Naive thymus-derived CD4-positive, alpha-beta T cell (primary cell): ENCODE measurements around the gene TTC7B. TPM values are rescaled to one million over a fixed set of nuclear protein-coding genes. Genes with fewer than 3 reads are reported as not detected.

Source experiments
- ATAC-seq: fragments of 150-1000 bp; cut with Tn5 transposase; 2 replicates; pipeline ENCODE4 v1.10.0; 2021; ENCODE audit warnings: mild to moderate bottlenecking, moderate library complexity
- CTCF ChIA-PET: fragments of 350-600 bp; sonication (Branson Sonifier 250); formaldehyde crosslinking; loops from one replicate; lab custom pipeline; 2021; ENCODE audit warnings: antibody characterized with exemption; lab: Charles Lee
- POLR2A ChIA-PET: fragments of 350-600 bp; sonication (Branson Sonifier 250); formaldehyde crosslinking; loops from one replicate; lab custom pipeline; 2021; ENCODE audit warnings: antibody characterized with exemption, inconsistent platforms; lab: Charles Lee
- DNase-seq, 9 donors: peaks; one replicate each; pipeline versions ENCODE4 v3.0.0 to v3.0.0-alpha.2; 2020 to 2022; ENCODE audit warnings: mixed read lengths in 1 of 9
- H3K27ac ChIP-seq: one replicate; pipeline ENCODE4 v1.7.0; 2013; ENCODE audit warnings: mild to moderate bottlenecking, low read depth, low read length, moderate library complexity
- H3K27me3 ChIP-seq, 2 donors: one replicate each; pipeline ENCODE4 v1.7.0; 2013; ENCODE audit warnings: low read length in 2 of 2, mild to moderate bottlenecking in 2 of 2, moderate library complexity in 2 of 2; ENCODE audit not compliant: control insufficient read depth in 2 of 2, insufficient read depth in 2 of 2
- H3K36me3 ChIP-seq, 3 experiments: 1 replicate in 2 of 3; 2 replicates in 1 of 3; pipeline ENCODE4 v1.7.0; 2013; ENCODE audit warnings: low read length in 3 of 3, mild to moderate bottlenecking in 3 of 3, moderate library complexity in 1 of 3; ENCODE audit not compliant: insufficient read depth in 3 of 3, control insufficient read depth in 2 of 3
- H3K4me1 ChIP-seq, 2 donors: one replicate each; pipeline ENCODE4 v1.7.0; 2013; ENCODE audit warnings: low read length in 2 of 2, mild to moderate bottlenecking in 2 of 2, moderate library complexity in 1 of 2; ENCODE audit not compliant: control insufficient read depth in 2 of 2, insufficient read depth in 2 of 2
- H3K4me3 ChIP-seq: 2 replicates; pipeline ENCODE4 v1.7.0; 2013; ENCODE audit warnings: mild to moderate bottlenecking, low read length
- H3K9me3 ChIP-seq, 3 experiments: 1 replicate in 2 of 3; 2 replicates in 1 of 3; pipeline ENCODE4 v1.7.0; 2013; ENCODE audit warnings: low read length in 3 of 3; ENCODE audit not compliant: control insufficient read depth in 2 of 3
- H3K27ac Mint-ChIP-seq, 9 donors: one replicate each; pipeline ENCODE4 v1.8.0; 2020 to 2022; ENCODE audit warnings: mixed read lengths in 9 of 9, mild to moderate bottlenecking in 8 of 9, moderate library complexity in 5 of 9, inconsistent platforms in 2 of 9
- H3K27me3 Mint-ChIP-seq, 5 donors: one replicate each; pipeline ENCODE4 v1.8.0; 2021 to 2022; ENCODE audit warnings: mixed read lengths in 5 of 5, mild to moderate bottlenecking in 1 of 5
- H3K36me3 Mint-ChIP-seq, 5 donors: one replicate each; pipeline ENCODE4 v1.8.0; 2020 to 2022; ENCODE audit warnings: mixed read lengths in 5 of 5, mild to moderate bottlenecking in 3 of 5, inconsistent platforms in 1 of 5
- H3K4me1 Mint-ChIP-seq, 7 donors: one replicate each; pipeline ENCODE4 v1.8.0; 2020 to 2022; ENCODE audit warnings: mixed read lengths in 7 of 7, mild to moderate bottlenecking in 3 of 7, inconsistent platforms in 1 of 7
- H3K4me3 Mint-ChIP-seq, 10 donors: one replicate each; pipeline ENCODE4 v1.8.0; 2020 to 2022; ENCODE audit warnings: mild to moderate bottlenecking in 10 of 10, mixed read lengths in 10 of 10, moderate library complexity in 6 of 10, inconsistent platforms in 2 of 10
- H3K9me3 Mint-ChIP-seq, 11 donors: one replicate each; pipeline ENCODE4 v1.8.0; 2020 to 2022; ENCODE audit warnings: mixed read lengths in 11 of 11, mild to moderate bottlenecking in 4 of 11, inconsistent platforms in 1 of 11, moderate library complexity in 1 of 11
- intact Hi-C, 2 donors: fragments of 100-400 bp; cut with micrococcal nuclease; formaldehyde crosslinking; loops; one replicate each; pipeline ENCODE4 v1.15.1; 2023
- polyA plus RNA-seq, 2 donors: library from polyadenylated mRNA; unstranded; fragments of 300-500 nt; fragmentation: Illumina TruSeq; gene quantifications; one replicate each; pipeline ENCODE4 v1.2.3, GENCODE V29; 2021
- total RNA-seq, 6 experiments: library from RNA in 5 of 6; stranded (reverse) in 5 of 6; gene quantifications; 1 replicate in 5 of 6; 2 replicates in 1 of 6; pipeline ENCODE4 v1.2.3 and lab custom pipeline; 2021 to 2026

TTC7B gene
- total and polyA plus RNA-seq, 7 experiments from 2014 or later = 0.08 to 9.5 (median 3.4) TPM; not detected in 2

- POLR2A ChIA-PET = no interaction called here
- no peaks in the 10 kb centered on the region for H3K4me1 Mint-ChIP-seq
Measured at GRCh38 chr14:90545382-90545781, 270.8 kb downstream of the TTC7B start.

GRCh38 chr14:90544971-90545370 lies 271.3 kb downstream of the TTC7B start:
- H3K4me1 Mint-ChIP-seq = no peaks in the 10 kb centered on the region
- H3K36me3 Mint-ChIP-seq = no peaks in the 10 kb centered on the region
- POLR2A ChIA-PET = no interaction called here
- H3K27ac ChIP-seq = no peak overlapping the region
- H3K4me3 Mint-ChIP-seq = no peak overlapping the region
- H3K27me3 ChIP-seq = no peaks in the 10 kb centered on the region
- H3K9me3 Mint-ChIP-seq = no peaks in the 10 kb centered on the region
- no peaks in the 10 kb centered on the region for H3K36me3 ChIP-seq
- intact Hi-C loops = no loop called here
- no peaks in the 10 kb centered on the region for H3K4me1 ChIP-seq
- ATAC-seq = no peak
- no peaks in the 10 kb centered on the region for H3K27me3 Mint-ChIP-seq
- H3K4me3 ChIP-seq = no peak overlapping the region
- CTCF ChIA-PET = no interaction called here
- no peak overlapping the region for H3K27ac Mint-ChIP-seq
- DNase-seq = no peak
- H3K9me3 ChIP-seq = no peaks in the 10 kb centered on the region

More at GRCh38 chr14:90545382-90545781, 270.8 kb downstream of the TTC7B start:
- no peaks in the 10 kb centered on the region for H3K9me3 Mint-ChIP-seq
- no peaks in the 10 kb centered on the region for H3K27me3 ChIP-seq
- CTCF ChIA-PET = no interaction called here
- H3K4me3 Mint-ChIP-seq = no peak overlapping the region
- no peak for ATAC-seq
- no peaks in the 10 kb centered on the region for H3K9me3 ChIP-seq
- no peak for DNase-seq
- H3K36me3 ChIP-seq = no peaks in the 10 kb centered on the region
- no peaks in the 10 kb centered on the region for H3K27me3 Mint-ChIP-seq
- no peaks in the 10 kb centered on the region for H3K4me1 ChIP-seq
- no peak overlapping the region for H3K27ac Mint-ChIP-seq
- intact Hi-C loops = no loop called here
- no peaks in the 10 kb centered on the region for H3K36me3 Mint-ChIP-seq
- H3K4me3 ChIP-seq = no peak overlapping the region
- no peak overlapping the region for H3K27ac ChIP-seq

GRCh38 chr14:90544566-90544965 lies 271.7 kb downstream of the TTC7B start:
- Mint-ChIP-seq H3K36me3 (no peaks in the 10 kb centered on the region), H3K4me3 (no peak overlapping the region), H3K4me1 (no peaks in the 10 kb centered on the region), H3K9me3 (no peaks in the 10 kb centered on the region), H3K27me3 (no peaks in the 10 kb centered on the region), H3K27ac (no peak overlapping the region)
- Histone ChIP-seq H3K9me3 (no peaks in the 10 kb centered on the region), H3K27me3 (no peaks in the 10 kb centered on the region), H3K4me3 (no peak overlapping the region), H3K36me3 (no peaks in the 10 kb centered on the region), H3K4me1 (no peaks in the 10 kb centered on the region), H3K27ac (no peak overlapping the region)
- intact Hi-C loops = no loop called here
- POLR2A ChIA-PET = no interaction called here
- CTCF ChIA-PET = no interaction called here
- DNase-seq = no peak
- no peak for ATAC-seq

- ChIA-PET POLR2A (no interaction called here), CTCF (no interaction called here)
- Histone ChIP-seq H3K4me1 (no peaks in the 10 kb centered on the region), H3K4me3 (no peak overlapping the region), H3K27me3 (no peaks in the 10 kb centered on the region), H3K27ac (no peak overlapping the region), H3K9me3 (no peaks in the 10 kb centered on the region), H3K36me3 (no peaks in the 10 kb centered on the region)
- ATAC-seq (no peak), DNase-seq (no peak)
- Mint-ChIP-seq H3K9me3 (no peaks in the 10 kb centered on the region), H3K27ac (no peak overlapping the region), H3K4me1 (no peaks in the 10 kb centered on the region), H3K27me3 (no peaks in the 10 kb centered on the region), H3K4me3 (no peak overlapping the region), H3K36me3 (no peaks in the 10 kb centered on the region)
- intact Hi-C loops = no loop called here
Measured at GRCh38 chr14:90543876-90544275, 272.4 kb downstream of the TTC7B start.

GRCh38 chr14:90541076-90541634 lies 275.1 kb downstream of the TTC7B start:
- Mint-ChIP-seq H3K4me3 (no peak overlapping the region), H3K9me3 (no peaks in the 10 kb centered on the region), H3K4me1 (no peaks in the 10 kb centered on the region), H3K27ac (no peak overlapping the region), H3K27me3 (no peaks in the 10 kb centered on the region), H3K36me3 (no peaks in the 10 kb centered on the region)
- Histone ChIP-seq H3K4me1 (no peaks in the 10 kb centered on the region), H3K36me3 (no peaks in the 10 kb centered on the region), H3K27ac (no peak overlapping the region), H3K9me3 (no peaks in the 10 kb centered on the region), H3K4me3 (no peak overlapping the region), H3K27me3 (no peaks in the 10 kb centered on the region)
- intact Hi-C loops = no loop called here
- no peak for DNase-seq
- ATAC-seq = no peak
- ChIA-PET CTCF (no interaction called here), POLR2A (no interaction called here)

- H3K4me3 ChIP-seq = no peak overlapping the region
- Mint-ChIP-seq H3K36me3 (no peaks in the 10 kb centered on the region), H3K27me3 (no peaks in the 10 kb centered on the region), H3K27ac (no peak overlapping the region), H3K9me3 (no peaks in the 10 kb centered on the region), H3K4me3 (no peak overlapping the region), H3K4me1 (no peaks in the 10 kb centered on the region)
- DNase-seq (no peak), ATAC-seq (no peak)
- POLR2A ChIA-PET = no interaction called here
- H3K27ac ChIP-seq = no peak overlapping the region
- CTCF ChIA-PET = no interaction called here
- H3K36me3 ChIP-seq = no peaks in the 10 kb centered on the region
- intact Hi-C loops = no loop called here
- no peaks in the 10 kb centered on the region for H3K9me3 ChIP-seq
- no peaks in the 10 kb centered on the region for H3K27me3 ChIP-seq
- no peaks in the 10 kb centered on the region for H3K4me1 ChIP-seq
Measured at GRCh38 chr14:90540437-90540836, 275.8 kb downstream of the TTC7B start.

- intact Hi-C loops = no loop called here
- ChIA-PET CTCF (no interaction called here), POLR2A (no interaction called here)
- Mint-ChIP-seq H3K4me3 (no peak overlapping the region), H3K36me3 (no peaks in the 10 kb centered on the region), H3K9me3 (no peaks in the 10 kb centered on the region), H3K27me3 (no peaks in the 10 kb centered on the region), H3K27ac (no peak overlapping the region), H3K4me1 (no peaks in the 10 kb centered on the region)
- ATAC-seq (no peak), DNase-seq (no peak)
- no peak overlapping the region for H3K4me3 ChIP-seq
- H3K9me3 ChIP-seq = no peaks in the 10 kb centered on the region
- no peak overlapping the region for H3K27ac ChIP-seq
- H3K4me1 ChIP-seq = no peaks in the 10 kb centered on the region
- no peaks in the 10 kb centered on the region for H3K27me3 ChIP-seq
- no peaks in the 10 kb centered on the region for H3K36me3 ChIP-seq
Measured at GRCh38 chr14:90539996-90540395, 276.2 kb downstream of the TTC7B start.
